ENCODE measurements around the gene EMC10. TPM values are rescaled to one million over a fixed set of nuclear protein-coding genes. Genes with fewer than 3 reads are reported as not detected.

The EMC10 gene
- total and polyA plus RNA-seq, 2 of the 4 experiments (the other 2 are of a cell fraction) = 11.3 to 90.9 TPM

GRCh38 chr19:50500060-50500752 is 23.9 kb downstream of the EMC10 start:
- Histone ChIP-seq H3K9ac (ENCODE audit: low read depth, low read length) (no peak overlapping the region), H2BK15ac (ENCODE audit: low read depth, low read length) (no peak overlapping the region), H3K79me1 (ENCODE audit: low read depth in 1 of 2, low read length in 2 of 2) (no peaks in the 10 kb centered on the region), H3K18ac (ENCODE audit: low read depth, low read length) (no peak overlapping the region), H3K23ac (ENCODE audit: low read depth, low read length) (no peak overlapping the region), H2AK5ac (ENCODE audit: low read depth, low read length) (no peak overlapping the region), H4K20me1 (ENCODE audit: insufficient read depth, low read length) (no peaks in the 10 kb centered on the region), H3K56ac (ENCODE audit: extremely low read depth, insufficient read depth, low read length) (no peak overlapping the region), H4K5ac (ENCODE audit: low read depth, low read length) (no peak overlapping the region), H4K8ac (ENCODE audit: low read depth in 2 of 2, low read length in 2 of 2) (no peak overlapping the region), H3K27ac (ENCODE audit: insufficient read depth, low read length) (no peak overlapping the region), H2BK120ac (ENCODE audit: low read depth, low read length) (no peak overlapping the region), H3K14ac (replicated peaks; ENCODE audit: low read depth, low read length) (no peak overlapping the region), H3K9me1 (ENCODE audit: insufficient read depth, low read length) (no peaks in the 10 kb centered on the region), H2AFZ (replicated peaks; ENCODE audit: low read length, poor library complexity) (no peak overlapping the region), H2AK9ac (replicated peaks; ENCODE audit: low read depth, low read length, poor library complexity) (no peak overlapping the region), H3K27me3 (ENCODE audit: control insufficient read depth, insufficient read depth, low read length) (peaks cover 25% of the 10 kb centered on the region), H3K9me3 (ENCODE audit: control insufficient read depth, insufficient read depth, low read length) (no peaks in the 10 kb centered on the region), H2BK20ac (ENCODE audit: low read depth, low read length) (no peak overlapping the region), H3K4me2 (ENCODE audit: low read depth, low read length) (no peak overlapping the region), H4K91ac (ENCODE audit: insufficient read depth, low read depth, low read length) (no peak overlapping the region), H3K4me1 (ENCODE audit: control insufficient read depth, insufficient read depth, low read length) (no peaks in the 10 kb centered on the region), H3K4me3 (ENCODE audit: insufficient read depth, low read depth, low read length) (no peak overlapping the region), H3K4ac (ENCODE audit: low read depth, low read length) (no peak overlapping the region), H3K36me3 (ENCODE audit: control insufficient read depth, insufficient read depth, low read length) (no peaks in the 10 kb centered on the region), H2BK5ac (ENCODE audit: low read depth, low read length, poor library complexity, severe bottlenecking) (no peak overlapping the region)
- WGBS, 2 experiments (ENCODE audit: extremely low coverage in 2 of 2, insufficient read length in 1 of 2) = 4% methylated on average over 6 of the region's 27 CpGs; no CpG with 5 or more reads in 1 of the 2 experiments
- in situ Hi-C loops (cut with MboI; ENCODE audit: low sequenced_read_pairs) (no loop called here), dilution Hi-C loops (cut with HindIII; ENCODE audit: low sequenced_read_pairs, unreplicated experiment) (no loop called here), intact Hi-C loops (cut with micrococcal nuclease) (no loop called here)
- BruUV-seq (replicated peaks) = no TSS peak
- ATAC-seq (ENCODE audit: low read depth) (no peak), DNase-seq (no peak)
- ChIA-PET POLR2A (ENCODE audit: unreplicated experiment) (no interaction called here), CTCF (no interaction called here)
- TF ChIP-seq CTCF (conservative IDR thresholded peaks at IDR 0.05; ENCODE audit: low read depth, low read length) (0 out of 2 replicates have a peak, but pooled peaks have one; percentile 17), CEBPB (IDR thresholded peaks at IDR 0.05; ENCODE audit: low read depth, low read length) (no peak)

Data from IMR-90 (cell line).